ENCODE results near the gene RIOK3. TPM values are rescaled to one million over a fixed set of nuclear protein-coding genes. Genes with fewer than 3 reads are reported as not detected.

Gene RIOK3
- total RNA-seq, 2 experiments from 2014 or later, result 74.7 to 81.3 TPM

DNA sequence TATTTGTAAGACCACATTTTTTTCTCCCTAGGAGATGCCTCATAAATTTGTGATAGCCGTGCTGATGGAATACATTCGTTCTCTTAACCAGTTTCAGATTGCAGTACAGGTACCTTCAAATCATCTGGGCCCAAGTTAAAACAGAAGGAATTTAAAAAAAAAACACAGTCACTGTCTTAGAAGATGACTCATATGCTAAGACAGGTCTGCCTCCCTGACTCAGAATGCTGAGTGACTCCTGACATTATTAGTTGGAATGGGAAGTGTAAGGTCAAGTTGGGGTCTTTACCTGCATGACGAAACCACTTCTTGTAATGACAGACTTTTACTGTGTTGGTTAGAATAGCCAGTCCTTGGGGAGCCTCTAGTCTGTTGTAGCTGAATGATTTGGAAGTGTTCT lies 76.5 kb downstream of the RIOK3 start:
- Mint-ChIP-seq H3K4me3 (no peak overlapping the region), H3K36me3 (ENCODE audit: low read depth) (peaks cover 38% of the 10 kb centered on the region), H3K27ac (peak overlapping the region; percentile 56), H3K27me3 (no peaks in the 10 kb centered on the region), H3K4me1 (ENCODE audit: low read depth) (peaks cover 8% of the 10 kb centered on the region), H3K9me3 (no peaks in the 10 kb centered on the region)
- no peak for DNase-seq
- ChIA-PET POLR2A (interaction anchor here (1.0 kb wide), 1 partner anchor 13 kb away, joined by 4 read pairs; no protein-coding TSS in a partner anchor), CTCF (interaction anchor here (2.0 kb wide), 1 partner anchor 13 kb away, joined by 7 read pairs; no protein-coding TSS in a partner anchor)
- peak; percentile 78 for ATAC-seq
- TF ChIP-seq, protein P1, sequence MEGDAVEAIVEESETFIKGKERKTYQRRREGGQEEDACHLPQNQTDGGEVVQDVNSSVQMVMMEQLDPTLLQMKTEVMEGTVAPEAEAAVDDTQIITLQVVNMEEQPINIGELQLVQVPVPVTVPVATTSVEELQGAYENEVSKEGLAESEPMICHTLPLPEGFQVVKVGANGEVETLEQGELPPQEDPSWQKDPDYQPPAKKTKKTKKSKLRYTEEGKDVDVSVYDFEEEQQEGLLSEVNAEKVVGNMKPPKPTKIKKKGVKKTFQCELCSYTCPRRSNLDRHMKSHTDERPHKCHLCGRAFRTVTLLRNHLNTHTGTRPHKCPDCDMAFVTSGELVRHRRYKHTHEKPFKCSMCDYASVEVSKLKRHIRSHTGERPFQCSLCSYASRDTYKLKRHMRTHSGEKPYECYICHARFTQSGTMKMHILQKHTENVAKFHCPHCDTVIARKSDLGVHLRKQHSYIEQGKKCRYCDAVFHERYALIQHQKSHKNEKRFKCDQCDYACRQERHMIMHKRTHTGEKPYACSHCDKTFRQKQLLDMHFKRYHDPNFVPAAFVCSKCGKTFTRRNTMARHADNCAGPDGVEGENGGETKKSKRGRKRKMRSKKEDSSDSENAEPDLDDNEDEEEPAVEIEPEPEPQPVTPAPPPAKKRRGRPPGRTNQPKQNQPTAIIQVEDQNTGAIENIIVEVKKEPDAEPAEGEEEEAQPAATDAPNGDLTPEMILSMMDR (IDR thresholded peaks at IDR 0.05), result no peak
- intact Hi-C loops (cut with micrococcal nuclease), result no loop called here

DNA sequence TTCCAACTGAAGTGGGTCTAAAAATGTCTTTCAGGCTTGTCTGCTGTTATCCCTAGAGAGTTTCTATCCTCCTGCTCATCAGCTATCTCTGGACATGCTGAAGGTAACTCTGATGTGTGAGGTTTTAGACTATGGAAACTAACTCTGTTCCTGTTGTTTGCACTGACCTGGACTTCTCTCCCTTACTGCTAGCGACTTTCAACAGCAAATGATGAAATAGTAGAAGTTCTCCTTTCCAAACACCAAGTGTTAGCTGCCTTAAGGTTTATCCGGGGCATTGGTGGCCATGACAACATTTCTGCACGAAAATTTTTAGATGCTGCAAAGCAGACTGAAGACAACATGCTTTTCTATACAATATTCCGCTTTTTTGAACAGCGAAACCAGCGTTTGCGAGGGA lies 77.1 kb downstream of the RIOK3 start:
- ATAC-seq (no peak), DNase-seq (no peak)
- no peaks in the 10 kb centered on the region for H3K9me3 Mint-ChIP-seq
- intact Hi-C loops (cut with micrococcal nuclease), result no loop called here
- CTCF ChIA-PET, result interaction anchor here (0.8 to 2.0 kb wide), 2 partner anchors 14 to 31 kb away, joined by 3 to 7 read pairs; no protein-coding TSS in a partner anchor
- H3K4me1 Mint-ChIP-seq (ENCODE audit: low read depth), result peaks cover 8% of the 10 kb centered on the region
- peak overlapping the region; percentile 56 for H3K27ac Mint-ChIP-seq
- peaks cover 41% of the 10 kb centered on the region for H3K36me3 Mint-ChIP-seq (ENCODE audit: low read depth)
- POLR2A ChIA-PET, result interaction anchor here (1.0 kb wide), 1 partner anchor 14 kb away, joined by 4 read pairs; no protein-coding TSS in a partner anchor
- no peak overlapping the region for H3K4me3 Mint-ChIP-seq
- TF ChIP-seq, protein P1 (IDR thresholded peaks at IDR 0.05), result no peak
- H3K27me3 Mint-ChIP-seq, result no peaks in the 10 kb centered on the region

DNA sequence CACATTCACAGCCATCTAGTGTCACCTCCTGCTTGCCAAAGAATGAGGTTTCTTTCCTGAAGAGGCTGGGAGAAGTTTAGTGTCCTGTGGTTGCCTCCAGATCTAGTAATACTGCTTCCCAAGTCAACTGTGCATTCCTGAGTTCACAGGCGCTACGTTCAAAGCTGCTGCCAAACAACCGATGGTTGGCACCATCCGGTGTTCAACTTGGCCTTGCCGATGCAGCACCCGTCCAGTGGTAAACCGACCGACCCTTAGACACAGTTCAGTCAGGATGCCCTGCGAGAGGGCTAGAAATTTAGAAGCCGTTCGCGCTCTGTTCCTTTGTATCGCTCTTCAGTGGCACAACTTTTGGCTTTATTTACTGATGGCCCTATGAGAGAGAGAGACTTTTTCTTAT lies 78.8 kb downstream of the RIOK3 start:
- Mint-ChIP-seq H3K36me3 (ENCODE audit: low read depth) (peaks cover 45% of the 10 kb centered on the region), H3K4me1 (ENCODE audit: low read depth) (peaks cover 8% of the 10 kb centered on the region), H3K27me3 (no peaks in the 10 kb centered on the region), H3K9me3 (no peaks in the 10 kb centered on the region), H3K4me3 (no peak overlapping the region), H3K27ac (peak overlapping the region; percentile 35)
- DNase-seq (no peak), ATAC-seq (no peak)
- intact Hi-C loops (cut with micrococcal nuclease), result no loop called here
- ChIA-PET POLR2A (interaction anchor here (0.7 kb wide), 1 partner anchor 61 kb away, joined by 3 read pairs; no protein-coding TSS in a partner anchor), CTCF (interaction anchor here (1.0 kb wide), 1 partner anchor 16 kb away, joined by 3 read pairs; no protein-coding TSS in a partner anchor)
- TF ChIP-seq, protein P1 (IDR thresholded peaks at IDR 0.05), result no peak

Other genes starting within 250 kb of the RIOK3 start
- 10 to 100 TPM; 26.1 to 28.5 TPM for gene RMC1, start 50.2 kb downstream of the RIOK3 start, total RNA-seq
- 10 to 100 TPM; 21.5 to 22.9 TPM for gene NPC1, start 133.2 kb downstream of the RIOK3 start, total RNA-seq
- not detected for gene ANKRD29, start 209.6 kb downstream of the RIOK3 start, total RNA-seq
- under 1 TPM in 1 of 2 experiments, not detected in 1; 0.05 TPM for gene LAMA3, start 236.2 kb downstream of the RIOK3 start, total RNA-seq

Measured in activated CD8-positive, alpha-beta T cell treated with anti-CD3 and anti-CD28 coated beads for 36 hours (primary cell).